NCI-H2107 treated with DMSO at 0.1 percent for 48 hours (cell line): Measurements from ENCODE around the gene METTL15.
"Not testable (repeated sequence)": the region's sequence is repeated elsewhere in the genome, so short reads cannot be mapped to it uniquely, and the experiment has no call there.

ENCODE experiments used
- DNase-seq: peaks from one replicate; lab custom pipeline; 2025; ENCODE audit not compliant: unreplicated experiment; lab: John Stamatoyannopoulos, UW

METTL15 gene

GRCh38 chr11:28289444-28289843 is 181.3 kb downstream of the METTL15 start:
- DNase-seq = no peak

- not testable (repeated sequence) for DNase-seq
Observed at GRCh38 chr11:28290995-28291394, 182.8 kb downstream of the METTL15 start.

- DNase-seq = no peak
Observed at GRCh38 chr11:28296426-28296825, 188.2 kb downstream of the METTL15 start.

GRCh38 chr11:28298209-28298608 is 190.0 kb downstream of the METTL15 start:
- no peak for DNase-seq

GRCh38 chr11:28303477-28304191 is 195.4 kb downstream of the METTL15 start:
- no peak for DNase-seq

GRCh38 chr11:28315440-28315839 is 207.3 kb downstream of the METTL15 start:
- DNase-seq = no peak

GRCh38 chr11:28318871-28319270 is 210.7 kb downstream of the METTL15 start:
- no peak for DNase-seq

- no peak for DNase-seq
Observed at GRCh38 chr11:28323621-28324020, 215.4 kb downstream of the METTL15 start.

- not testable (repeated sequence) for DNase-seq
Observed at GRCh38 chr11:28332393-28332792, 224.2 kb downstream of the METTL15 start.

- DNase-seq = no peak
Observed at GRCh38 chr11:28337701-28338100, 229.5 kb downstream of the METTL15 start.

GRCh38 chr11:28338371-28338770 is 230.2 kb downstream of the METTL15 start:
- DNase-seq = no peak

- no peak for DNase-seq
Observed at GRCh38 chr11:28339488-28339887, 231.3 kb downstream of the METTL15 start.

GRCh38 chr11:28342716-28343115 is 234.5 kb downstream of the METTL15 start:
- no peak for DNase-seq

GRCh38 chr11:28343304-28344233 is 235.4 kb downstream of the METTL15 start:
- no peak for DNase-seq

GRCh38 chr11:28346209-28346608 is 238.0 kb downstream of the METTL15 start:
- DNase-seq = no peak

- no peak for DNase-seq
Observed at GRCh38 chr11:28346721-28347120, 238.5 kb downstream of the METTL15 start.

- DNase-seq = no peak
Observed at GRCh38 chr11:28347371-28347770, 239.2 kb downstream of the METTL15 start.

- no peak for DNase-seq
Observed at GRCh38 chr11:28350216-28350615, 242.0 kb downstream of the METTL15 start.

- no peak for DNase-seq
Observed at GRCh38 chr11:28353991-28354390, 245.8 kb downstream of the METTL15 start.

- no peak for DNase-seq
Observed at GRCh38 chr11:28366549-28367346, 258.6 kb downstream of the METTL15 start.

GRCh38 chr11:28378095-28378494 is 269.9 kb downstream of the METTL15 start:
- not testable (repeated sequence) for DNase-seq
